Stomach (tissue), 9 donors: ENCODE measurements around the gene SLC22A31. TPM values are rescaled to one million over a fixed set of nuclear protein-coding genes. Genes with fewer than 3 reads are reported as not detected.

Experiments
- DNase-seq, 2 donors: peaks; one replicate each; pipeline versions ENCODE4 v3.0.0 to v3.0.0-alpha.2; 2013 to 2019
- H3K27ac ChIP-seq, 5 donors: fragments of 200-600 bp in 4 of 5; sonication (generic) in 4 of 5; one replicate each; pipeline ENCODE4 v1.5.1; 2013 to 2019; ENCODE audit warnings: mild to moderate bottlenecking in 1 of 5, moderate library complexity in 1 of 5
- H3K27me3 ChIP-seq, 3 donors: fragments of 200-600 bp; sonication (generic); one replicate each; pipeline ENCODE4 v1.5.1; 2017 to 2019; ENCODE audit warnings: mixed run types in 1 of 3
- H3K36me3 ChIP-seq, 4 donors: fragments of 200-600 bp; sonication (generic); 1 replicate in 3 of 4; 2 replicates in 1 of 4; pipeline ENCODE4 v1.5.1; 2016 to 2019
- H3K4me1 ChIP-seq, 4 donors: fragments of 200-600 bp; sonication (generic); one replicate each; pipeline ENCODE4 v1.5.1; 2016 to 2019
- H3K4me3 ChIP-seq, 4 donors: fragments of 200-600 bp; sonication (generic) in 3 of 4; one replicate each; pipeline ENCODE4 v1.5.1; 2016 to 2019; ENCODE audit warnings: mild to moderate bottlenecking in 1 of 4
- H3K9me3 ChIP-seq, 4 donors: fragments of 200-600 bp; sonication (generic); one replicate each; pipeline ENCODE4 v1.5.1; 2016 to 2019
- CTCF ChIP-seq, 7 experiments: fragments of 450-650 bp in 4 of 7; fragments of 200-600 bp in 3 of 7; sonication (generic) in 3 of 7; IDR thresholded peaks; one replicate each; pipeline ENCODE4 v1.5.1; 2016 to 2019; ENCODE audit warnings: antibody characterized with exemption in 7 of 7, control low read depth in 2 of 7, mild to moderate bottlenecking in 1 of 7
- EP300 ChIP-seq: sonication (generic); formaldehyde crosslinking; IDR thresholded peaks from one replicate; pipeline ENCODE4 v1.6.1; 2017; ENCODE audit warnings: antibody characterized with exemption
- POLR2A ChIP-seq, 4 donors: fragments of 450-650 bp; IDR thresholded peaks; one replicate each; pipeline ENCODE4 v1.6.1; 2016; ENCODE audit warnings: antibody characterized with exemption in 4 of 4, control low read depth in 2 of 4, mild to moderate bottlenecking in 1 of 4, moderate library complexity in 1 of 4
- POLR2AphosphoS5 ChIP-seq, 3 donors: sonication (generic); formaldehyde crosslinking; IDR thresholded peaks; one replicate each; pipeline ENCODE4 v1.6.1; 2016; ENCODE audit warnings: antibody characterized with exemption in 3 of 3
- WGBS, 5 donors: extraction: QIAGEN DNeasy Blood & Tissue Kit in 3 of 5; methylation state at CpG; one replicate each; pipeline versions ENCODE4 v1.1.5 to v1.1.7; 2013 to 2018; 5-methylcytosine and 5-hydroxymethylcytosine counted together
- intact Hi-C: fragments of 100-400 bp; cut with DNase I; formaldehyde crosslinking; loops from one replicate; pipeline ENCODE4 v1.15.1; 2023; ENCODE audit warnings: low total_unique reads
- polyA plus RNA-seq, 3 donors: library from polyadenylated mRNA; stranded (reverse); fragments of 200-250 nt; gene quantifications; one replicate each; pipeline ENCODE4 v1.2.3, GENCODE V29; 2013
- total RNA-seq, 5 donors: library from RNA; depleted of rRNA; stranded (reverse); fragments of >200 nt; gene quantifications; one replicate each; pipeline versions ENCODE4 v1.1.0 to v1.2.3, GENCODE V29; 2014 to 2016
- donor health status: healthy with polysubstance abuse.
- donor health status: Bipolar disorder and iron deficiency.
- donor health status: healthy.

The SLC22A31 gene
- total and polyA plus RNA-seq, 8 donors = 1.4 to 6.4 (median 2.8) TPM; not detected in 4

GRCh38 chr16:89179656-89180315 is 20.6 kb downstream of the SLC22A31 start:
- Histone ChIP-seq H3K9me3 (no peaks in the 10 kb centered on the region), H3K27me3 (peaks cover 0 to 100% (median 0%) of the 10 kb centered on the region in 3 donors), H3K4me3 (no peak overlapping the region), H3K36me3 (no peaks in the 10 kb centered on the region), H3K4me1 (no peaks in the 10 kb centered on the region), H3K27ac (no peak overlapping the region)
- WGBS, 5 donors = 76 to 82% (median 80%) methylated on average over 22 to 25 of the region's 25 CpGs
- TF ChIP-seq CTCF (IDR thresholded peaks at IDR 0.05) = no peak
- no peak for TF ChIP-seq EP300
- no peak for TF ChIP-seq POLR2A (IDR thresholded peaks at IDR 0.05)
- no peak for TF ChIP-seq POLR2AphosphoS5 (IDR thresholded peaks at IDR 0.05)
- DNase-seq = no peak
- intact Hi-C loops = loop anchor here (10.0 kb wide), 1 partner anchor 445 kb away; no protein-coding TSS in a partner anchor

GRCh38 chr16:89179148-89179484 is 21.2 kb downstream of the SLC22A31 start:
- peaks cover 0 to 100% (median 0%) of the 10 kb centered on the region in 3 donors for H3K27me3 ChIP-seq
- DNase-seq = no peak
- H3K9me3 ChIP-seq = no peaks in the 10 kb centered on the region
- WGBS, 5 donors = 81 to 90% (median 83%) methylated on average over 16 to 19 of the region's 19 CpGs
- intact Hi-C loops = loop anchor here (10.0 kb wide), 1 partner anchor 444 kb away; no protein-coding TSS in a partner anchor
- no peaks in the 10 kb centered on the region for H3K36me3 ChIP-seq
- no peaks in the 10 kb centered on the region for H3K4me1 ChIP-seq
- no peak overlapping the region for H3K27ac ChIP-seq
- TF ChIP-seq POLR2AphosphoS5 (IDR thresholded peaks at IDR 0.05) = no peak
- no peak for TF ChIP-seq EP300
- no peak for TF ChIP-seq POLR2A (IDR thresholded peaks at IDR 0.05)
- no peak for TF ChIP-seq CTCF (IDR thresholded peaks at IDR 0.05)
- no peak overlapping the region for H3K4me3 ChIP-seq

GRCh38 chr16:89178453-89179147 is 21.7 kb downstream of the SLC22A31 start:
- Histone ChIP-seq H3K27ac (no peak overlapping the region), H3K4me3 (no peak overlapping the region), H3K9me3 (no peaks in the 10 kb centered on the region), H3K4me1 (no peaks in the 10 kb centered on the region), H3K27me3 (peaks cover 0 to 100% (median 0%) of the 10 kb centered on the region in 3 donors), H3K36me3 (no peaks in the 10 kb centered on the region)
- no peak for TF ChIP-seq CTCF (IDR thresholded peaks at IDR 0.05)
- TF ChIP-seq POLR2A (IDR thresholded peaks at IDR 0.05) = no peak
- DNase-seq = no peak
- WGBS, 5 donors = 71 to 85% (median 79%) methylated on average over 9 to 24 of the region's 24 CpGs
- intact Hi-C loops = loop anchor here (10.0 kb wide), 1 partner anchor 444 kb away; no protein-coding TSS in a partner anchor

GRCh38 chr16:89177501-89177900 is 22.8 kb downstream of the SLC22A31 start:
- peaks cover 0 to 100% (median 0%) of the 10 kb centered on the region in 3 donors for H3K27me3 ChIP-seq
- 67 to 79% (median 74%) methylated on average over 6 to 12 of the region's 12 CpGs for WGBS, 5 donors
- H3K27ac ChIP-seq = no peak overlapping the region
- intact Hi-C loops = loop anchor here (10.0 kb wide), 1 partner anchor 443 kb away; no protein-coding TSS in a partner anchor
- H3K4me1 ChIP-seq = no peaks in the 10 kb centered on the region
- H3K36me3 ChIP-seq = no peaks in the 10 kb centered on the region
- no peak overlapping the region for H3K4me3 ChIP-seq
- H3K9me3 ChIP-seq = no peaks in the 10 kb centered on the region
- no peak for TF ChIP-seq POLR2AphosphoS5 (IDR thresholded peaks at IDR 0.05)
- TF ChIP-seq CTCF (IDR thresholded peaks at IDR 0.05) = no peak
- TF ChIP-seq POLR2A (IDR thresholded peaks at IDR 0.05) = no peak
- TF ChIP-seq EP300 = no peak
- DNase-seq = no peak
